Right lobe of liver (tissue), 6 donors: Measurements from ENCODE around the gene TMC1. TPM values are rescaled to one million over a fixed set of nuclear protein-coding genes. Genes with fewer than 3 reads are reported as not detected.

ENCODE experiments used
- ATAC-seq, 4 donors: fragments of 200-7000 bp; cut with Tn5 transposase; one replicate each; pipeline ENCODE4 v1.9.1; 2020; ENCODE audit warnings: mild to moderate bottlenecking in 4 of 4, moderate library complexity in 4 of 4
- DNase-seq, 3 donors: peaks; one replicate each; pipeline ENCODE4 v3.0.0-alpha.2; 2020
- H3K27ac ChIP-seq, 3 donors: fragments of 200-600 bp; one replicate each; pipeline ENCODE4 v1.8.0; 2022
- H3K27me3 ChIP-seq, 2 donors: fragments of 200-600 bp; one replicate each; pipeline ENCODE4 v1.8.0; 2022
- H3K36me3 ChIP-seq, 4 donors: fragments of 200-600 bp; sonication (generic) in 1 of 4; one replicate each; pipeline versions ENCODE4 v1.5.1 to v1.8.0; 2017 to 2022; ENCODE audit warnings: control low read depth in 1 of 4
- H3K4me1 ChIP-seq, 4 donors: fragments of 200-600 bp; sonication (generic) in 1 of 4; one replicate each; pipeline versions ENCODE4 v1.5.1 to v1.8.0; 2017 to 2022; ENCODE audit warnings: control low read depth in 1 of 4
- H3K4me3 ChIP-seq, 3 donors: fragments of 200-600 bp; one replicate each; pipeline ENCODE4 v1.8.0; 2022
- H3K9me3 ChIP-seq, 4 donors: fragments of 200-600 bp; sonication (generic) in 1 of 4; one replicate each; pipeline versions ENCODE4 v1.5.1 to v1.8.0; 2017 to 2022; ENCODE audit warnings: control low read depth in 1 of 4
- POLR2A ChIP-seq: fragments of 450-650 bp; IDR thresholded peaks from one replicate; pipeline ENCODE4 v1.6.1; 2017; ENCODE audit warnings: antibody characterized with exemption, mild to moderate bottlenecking
- WGBS: methylation state at CpG from one replicate; pipeline ENCODE4 v1.1.6; 2018; ENCODE audit warnings: low coverage, low lambda C conversion rate; ENCODE audit not compliant: insufficient coverage; ENCODE audit errors: missing lambda C conversion rate; 5-methylcytosine and 5-hydroxymethylcytosine counted together
- intact Hi-C, 2 donors: fragments of 100-400 bp; cut with DNase I; formaldehyde crosslinking; loops; one replicate each; pipeline versions ENCODE4 v1.11.2 to v1.14.1; 2022
- total RNA-seq, 6 experiments: library from RNA; depleted of rRNA in 2 of 6; stranded (reverse); fragments of >200 nt in 2 of 6; fragmentation: NEBNext Ultra II Directional in 3 of 6; extraction: Animal tissue kit (Norgen Biotek cat#: 25700) in 3 of 6; gene quantifications; one replicate each; pipeline versions ENCODE4 v1.1.0 to v1.2.4, GENCODE V29; 2016 to 2023
- TF ChIP-seq, protein P1 (sequence below), 4 donors: fragments of 200-600 bp in 3 of 4; fragments of 450-650 bp in 1 of 4; IDR thresholded peaks; one replicate each; pipeline versions ENCODE4 v1.5.1 to v1.8.0; 2016 to 2022; ENCODE audit warnings: antibody characterized with exemption in 4 of 4, mild to moderate bottlenecking in 2 of 4
- donor health status: DM: no; HTN: yes; CAD: no.
- donor health status: DM: no; HTN: no; CAD: no.
- donor health status: DM: no; HTN: no; CAD: no.
- donor health status: DM: no; HTN: yes; CAD: no.
- donor health status: DM: no; HTN: yes; CAD: no.

The TMC1 gene
- total RNA-seq, 6 experiments from 2014 or later, result 0.06 to 0.42 TPM; not detected in 4

DNA sequence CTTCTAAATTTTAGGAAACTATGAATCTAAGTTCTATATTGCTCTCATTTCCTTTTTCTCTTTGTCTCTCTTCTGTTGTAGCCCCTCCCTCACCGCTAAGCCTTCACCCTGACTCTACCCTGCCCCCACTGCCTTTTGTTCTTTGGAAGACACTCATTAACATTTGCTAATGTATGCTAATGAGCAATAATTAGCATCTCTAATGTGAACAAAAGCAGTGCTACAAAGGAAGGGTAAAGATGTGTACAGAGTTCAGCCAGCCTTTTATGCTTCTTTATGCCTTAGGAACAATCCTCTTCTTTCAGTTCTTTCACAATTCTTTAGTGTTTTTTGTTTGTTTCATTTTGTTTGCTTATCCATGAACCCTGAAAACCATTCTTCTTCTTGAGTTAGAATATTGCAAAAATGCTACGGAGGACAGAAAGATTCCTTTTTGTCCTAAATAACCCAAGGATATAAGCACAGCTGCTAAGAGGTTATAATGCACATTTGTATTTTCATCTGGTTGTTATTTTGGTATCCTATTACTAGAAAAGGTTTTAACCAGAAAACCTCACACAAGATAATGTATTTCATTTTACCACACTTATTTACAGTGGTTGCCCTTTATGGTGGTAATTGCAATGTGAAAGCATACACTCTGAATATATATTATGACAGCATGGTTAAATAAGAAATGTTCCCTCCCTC lies 159.3 kb downstream of the TMC1 start:
- no peaks in the 10 kb centered on the region for H3K27me3 ChIP-seq
- DNase-seq (no peak), ATAC-seq (no peak)
- 18% methylated on average over 2 of the region's 2 CpGs for WGBS
- H3K9me3 ChIP-seq, result no peaks in the 10 kb centered on the region
- H3K36me3 ChIP-seq, result no peaks in the 10 kb centered on the region
- TF ChIP-seq POLR2A, result no peak
- TF ChIP-seq, protein P1, sequence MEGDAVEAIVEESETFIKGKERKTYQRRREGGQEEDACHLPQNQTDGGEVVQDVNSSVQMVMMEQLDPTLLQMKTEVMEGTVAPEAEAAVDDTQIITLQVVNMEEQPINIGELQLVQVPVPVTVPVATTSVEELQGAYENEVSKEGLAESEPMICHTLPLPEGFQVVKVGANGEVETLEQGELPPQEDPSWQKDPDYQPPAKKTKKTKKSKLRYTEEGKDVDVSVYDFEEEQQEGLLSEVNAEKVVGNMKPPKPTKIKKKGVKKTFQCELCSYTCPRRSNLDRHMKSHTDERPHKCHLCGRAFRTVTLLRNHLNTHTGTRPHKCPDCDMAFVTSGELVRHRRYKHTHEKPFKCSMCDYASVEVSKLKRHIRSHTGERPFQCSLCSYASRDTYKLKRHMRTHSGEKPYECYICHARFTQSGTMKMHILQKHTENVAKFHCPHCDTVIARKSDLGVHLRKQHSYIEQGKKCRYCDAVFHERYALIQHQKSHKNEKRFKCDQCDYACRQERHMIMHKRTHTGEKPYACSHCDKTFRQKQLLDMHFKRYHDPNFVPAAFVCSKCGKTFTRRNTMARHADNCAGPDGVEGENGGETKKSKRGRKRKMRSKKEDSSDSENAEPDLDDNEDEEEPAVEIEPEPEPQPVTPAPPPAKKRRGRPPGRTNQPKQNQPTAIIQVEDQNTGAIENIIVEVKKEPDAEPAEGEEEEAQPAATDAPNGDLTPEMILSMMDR (IDR thresholded peaks at IDR 0.05), result no peak
- intact Hi-C loops, result no loop called here
- H3K27ac ChIP-seq, result no peak overlapping the region
- no peak overlapping the region for H3K4me3 ChIP-seq
- H3K4me1 ChIP-seq, result no peaks in the 10 kb centered on the region

DNA sequence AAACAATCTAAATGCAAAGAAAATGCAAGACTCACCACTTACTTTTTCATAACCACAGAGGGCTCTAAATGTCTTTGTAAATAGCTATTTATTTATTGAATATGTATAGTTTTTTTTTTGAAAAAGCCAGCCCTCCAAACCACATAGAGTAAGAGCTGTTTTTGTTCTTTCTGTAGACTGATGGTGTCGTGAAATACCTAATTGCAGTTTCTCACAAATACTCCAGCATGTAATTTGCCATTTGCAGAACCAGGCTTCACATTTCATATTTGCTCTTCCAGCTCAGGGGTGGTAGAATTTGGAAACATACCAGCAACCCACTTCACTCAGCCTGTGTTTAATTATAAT lies 159.8 kb downstream of the TMC1 start:
- no peaks in the 10 kb centered on the region for H3K9me3 ChIP-seq
- 40% methylated on average over 1 of the region's 1 CpG for WGBS
- intact Hi-C loops, result no loop called here
- ATAC-seq (no peak), DNase-seq (no peak)
- H3K4me1 ChIP-seq, result no peaks in the 10 kb centered on the region
- no peaks in the 10 kb centered on the region for H3K36me3 ChIP-seq
- TF ChIP-seq, protein P1 (IDR thresholded peaks at IDR 0.05), result no peak
- TF ChIP-seq POLR2A, result no peak
- H3K27ac ChIP-seq, result no peak overlapping the region
- H3K27me3 ChIP-seq, result no peaks in the 10 kb centered on the region
- no peak overlapping the region for H3K4me3 ChIP-seq

DNA sequence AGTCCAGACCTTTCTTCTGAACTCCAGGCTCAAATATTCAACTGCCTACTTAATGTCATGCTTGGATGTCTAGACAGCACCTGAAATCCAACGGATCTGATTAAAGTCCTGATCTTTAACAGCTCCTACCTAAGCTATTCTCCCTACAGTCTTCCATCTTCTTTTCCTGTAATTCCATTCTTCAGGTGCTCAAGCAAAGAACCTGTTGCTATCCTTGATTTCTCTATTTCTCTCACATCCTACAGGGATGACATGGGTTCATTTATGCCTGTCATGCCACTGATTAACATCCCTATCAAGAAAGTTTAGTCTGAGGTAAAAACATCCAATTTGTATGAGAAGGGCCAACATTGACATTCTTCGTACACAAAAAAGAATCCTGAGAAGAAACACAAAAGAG lies 163.2 kb downstream of the TMC1 start:
- H3K36me3 ChIP-seq, result no peaks in the 10 kb centered on the region
- no peak for DNase-seq
- no peak overlapping the region for H3K27ac ChIP-seq
- H3K4me3 ChIP-seq, result no peak overlapping the region
- WGBS, result 67% methylated on average over 2 of the region's 2 CpGs
- no peaks in the 10 kb centered on the region for H3K27me3 ChIP-seq
- ATAC-seq, result no peak
- no peaks in the 10 kb centered on the region for H3K4me1 ChIP-seq
- no peaks in the 10 kb centered on the region for H3K9me3 ChIP-seq
- intact Hi-C loops, result no loop called here
- TF ChIP-seq, protein P1 (IDR thresholded peaks at IDR 0.05), result no peak
- TF ChIP-seq POLR2A, result no peak

DNA sequence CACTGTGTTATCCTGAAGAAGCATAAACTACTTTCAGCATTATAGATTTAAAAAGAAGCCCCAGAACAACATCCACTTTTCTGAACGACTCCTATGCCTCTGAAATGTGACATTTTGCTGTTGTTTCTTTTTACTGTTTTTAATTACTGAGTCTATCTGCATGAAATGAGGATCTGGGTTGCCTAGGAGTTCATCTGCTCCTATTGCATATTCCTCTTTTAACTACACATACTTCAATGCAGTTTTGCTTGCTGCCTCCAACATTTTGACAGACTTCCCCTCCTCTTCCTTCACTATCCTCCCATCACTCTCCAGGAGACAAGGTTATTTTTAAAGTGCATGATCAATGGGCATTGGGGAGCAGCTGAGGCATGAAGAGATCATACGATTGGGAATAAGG lies 164.5 kb downstream of the TMC1 start:
- TF ChIP-seq POLR2A, result no peak
- Histone ChIP-seq H3K27me3 (no peaks in the 10 kb centered on the region), H3K4me3 (no peak overlapping the region), H3K27ac (no peak overlapping the region), H3K4me1 (no peaks in the 10 kb centered on the region), H3K9me3 (no peaks in the 10 kb centered on the region), H3K36me3 (no peaks in the 10 kb centered on the region)
- DNase-seq, result no peak
- ATAC-seq, result no peak
- intact Hi-C loops, result no loop called here
- WGBS, result 35% methylated on average over 2 of the region's 2 CpGs

DNA sequence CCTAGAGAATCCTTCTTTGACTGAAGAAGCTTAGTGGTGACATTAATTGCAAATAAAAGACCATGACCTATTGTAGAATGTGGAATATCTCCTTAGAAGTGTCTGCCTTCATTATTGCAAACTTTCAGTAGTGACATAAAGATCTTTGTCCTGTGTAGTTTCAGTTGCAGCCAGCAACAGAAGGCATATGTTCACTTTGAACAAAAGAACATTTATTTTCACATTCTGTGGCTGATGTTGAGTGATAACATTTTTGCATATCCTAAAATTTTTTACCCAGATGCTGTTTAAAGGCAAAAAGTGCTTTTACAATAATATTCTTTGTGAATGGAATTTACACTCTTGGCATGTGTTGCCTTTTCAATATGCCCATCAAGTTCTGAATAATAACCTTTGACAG lies 165.9 kb downstream of the TMC1 start:
- ATAC-seq (no peak), DNase-seq (no peak)
- intact Hi-C loops, result no loop called here
- no peak for TF ChIP-seq POLR2A
- TF ChIP-seq, protein P1 (IDR thresholded peaks at IDR 0.05), result no peak
- H3K4me3 ChIP-seq, result no peak overlapping the region
- no peaks in the 10 kb centered on the region for H3K9me3 ChIP-seq
- H3K36me3 ChIP-seq, result no peaks in the 10 kb centered on the region
- no peaks in the 10 kb centered on the region for H3K4me1 ChIP-seq
- no peaks in the 10 kb centered on the region for H3K27me3 ChIP-seq
- H3K27ac ChIP-seq, result no peak overlapping the region
